ENCODE data around the gene GRK4.

The GRK4 gene

DNA sequence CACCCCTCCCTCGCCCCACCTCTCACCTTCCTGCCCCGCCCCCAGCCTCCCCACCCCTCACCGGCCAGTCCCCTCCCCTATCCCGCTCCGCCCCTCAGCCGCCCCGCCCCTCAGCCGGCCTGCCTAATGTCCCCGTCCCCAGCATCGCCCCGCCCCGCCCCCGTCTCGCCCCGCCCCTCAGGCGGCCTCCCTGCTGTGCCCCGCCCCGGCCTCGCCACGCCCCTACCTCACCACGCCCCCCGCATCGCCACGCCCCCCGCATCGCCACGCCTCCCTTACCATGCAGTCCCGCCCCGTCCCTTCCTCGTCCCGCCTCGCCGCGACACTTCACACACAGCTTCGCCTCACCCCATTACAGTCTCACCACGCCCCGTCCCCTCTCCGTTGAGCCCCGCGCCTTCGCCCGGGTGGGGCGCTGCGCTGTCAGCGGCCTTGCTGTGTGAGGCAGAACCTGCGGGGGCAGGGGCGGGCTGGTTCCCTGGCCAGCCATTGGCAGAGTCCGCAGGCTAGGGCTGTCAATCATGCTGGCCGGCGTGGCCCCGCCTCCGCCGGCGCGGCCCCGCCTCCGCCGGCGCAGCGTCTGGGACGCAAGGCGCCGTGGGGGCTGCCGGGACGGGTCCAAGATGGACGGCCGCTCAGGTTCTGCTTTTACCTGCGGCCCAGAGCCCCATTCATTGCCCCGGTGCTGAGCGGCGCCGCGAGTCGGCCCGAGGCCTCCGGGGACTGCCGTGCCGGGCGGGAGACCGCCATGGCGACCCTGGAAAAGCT lies 110.9 kb downstream of the GRK4 start, which contains the start of the genes HTT and HTT-AS:
HTT (plus strand) TSS at position 604 of the 768 bp plus-strand sequence; CDS start at position 749, 145 bp downstream.
HTT-AS (minus strand) TSS at position 461 of the 768 bp plus-strand sequence.
- peak; percentile 93 for DNase-seq (ENCODE audit: low read depth)
- TF ChIP-seq, protein P1, sequence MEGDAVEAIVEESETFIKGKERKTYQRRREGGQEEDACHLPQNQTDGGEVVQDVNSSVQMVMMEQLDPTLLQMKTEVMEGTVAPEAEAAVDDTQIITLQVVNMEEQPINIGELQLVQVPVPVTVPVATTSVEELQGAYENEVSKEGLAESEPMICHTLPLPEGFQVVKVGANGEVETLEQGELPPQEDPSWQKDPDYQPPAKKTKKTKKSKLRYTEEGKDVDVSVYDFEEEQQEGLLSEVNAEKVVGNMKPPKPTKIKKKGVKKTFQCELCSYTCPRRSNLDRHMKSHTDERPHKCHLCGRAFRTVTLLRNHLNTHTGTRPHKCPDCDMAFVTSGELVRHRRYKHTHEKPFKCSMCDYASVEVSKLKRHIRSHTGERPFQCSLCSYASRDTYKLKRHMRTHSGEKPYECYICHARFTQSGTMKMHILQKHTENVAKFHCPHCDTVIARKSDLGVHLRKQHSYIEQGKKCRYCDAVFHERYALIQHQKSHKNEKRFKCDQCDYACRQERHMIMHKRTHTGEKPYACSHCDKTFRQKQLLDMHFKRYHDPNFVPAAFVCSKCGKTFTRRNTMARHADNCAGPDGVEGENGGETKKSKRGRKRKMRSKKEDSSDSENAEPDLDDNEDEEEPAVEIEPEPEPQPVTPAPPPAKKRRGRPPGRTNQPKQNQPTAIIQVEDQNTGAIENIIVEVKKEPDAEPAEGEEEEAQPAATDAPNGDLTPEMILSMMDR (conservative IDR thresholded peaks at IDR 0.05; ENCODE audit: low read length): no peak; the same call in 1 of the 2 replicates
- H3K4me3 ChIP-seq (ENCODE audit: low read length): peak within 1 kb of the TSS; percentile 94

DNA sequence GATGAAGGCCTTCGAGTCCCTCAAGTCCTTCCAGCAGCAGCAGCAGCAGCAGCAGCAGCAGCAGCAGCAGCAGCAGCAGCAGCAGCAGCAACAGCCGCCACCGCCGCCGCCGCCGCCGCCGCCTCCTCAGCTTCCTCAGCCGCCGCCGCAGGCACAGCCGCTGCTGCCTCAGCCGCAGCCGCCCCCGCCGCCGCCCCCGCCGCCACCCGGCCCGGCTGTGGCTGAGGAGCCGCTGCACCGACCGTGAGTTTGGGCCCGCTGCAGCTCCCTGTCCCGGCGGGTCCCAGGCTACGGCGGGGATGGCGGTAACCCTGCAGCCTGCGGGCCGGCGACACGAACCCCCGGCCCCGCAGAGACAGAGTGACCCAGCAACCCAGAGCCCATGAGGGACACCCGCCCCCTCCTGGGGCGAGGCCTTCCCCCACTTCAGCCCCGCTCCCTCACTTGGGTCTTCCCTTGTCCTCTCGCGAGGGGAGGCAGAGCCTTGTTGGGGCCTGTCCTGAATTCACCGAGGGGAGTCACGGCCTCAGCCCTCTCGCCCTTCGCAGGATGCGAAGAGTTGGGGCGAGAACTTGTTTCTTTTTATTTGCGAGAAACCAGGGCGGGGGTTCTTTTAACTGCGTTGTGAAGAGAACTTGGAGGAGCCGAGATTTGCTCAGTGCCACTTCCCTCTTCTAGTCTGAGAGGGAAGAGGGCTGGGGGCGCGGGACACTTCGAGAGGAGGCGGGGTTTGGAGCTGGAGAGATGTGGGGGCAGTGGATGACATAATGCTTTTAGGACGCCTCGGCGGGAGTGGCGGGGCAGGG lies 111.7 kb downstream of the GRK4 start:
- H3K4me3 ChIP-seq (ENCODE audit: low read length): peak overlapping the region; percentile 94
- peak; percentile 54 for DNase-seq (ENCODE audit: low read depth)
- TF ChIP-seq, protein P1 (conservative IDR thresholded peaks at IDR 0.05; ENCODE audit: low read length): no peak

DNA sequence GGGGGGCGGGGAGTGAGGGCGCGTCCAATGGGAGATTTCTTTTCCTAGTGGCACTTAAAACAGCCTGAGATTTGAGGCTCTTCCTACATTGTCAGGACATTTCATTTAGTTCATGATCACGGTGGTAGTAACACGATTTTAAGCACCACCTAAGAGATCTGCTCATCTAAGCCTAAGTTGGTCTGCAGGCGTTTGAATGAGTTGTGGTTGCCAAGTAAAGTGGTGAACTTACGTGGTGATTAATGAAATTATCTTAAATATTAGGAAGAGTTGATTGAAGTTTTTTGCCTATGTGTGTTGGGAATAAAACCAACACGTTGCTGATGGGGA lies 112.2 kb downstream of the GRK4 start:
- peak overlapping the region; percentile 94 for H3K4me3 ChIP-seq (ENCODE audit: low read length)
- DNase-seq (ENCODE audit: low read depth): no peak
- TF ChIP-seq, protein P1 (conservative IDR thresholded peaks at IDR 0.05; ENCODE audit: low read length): no peak

DNA sequence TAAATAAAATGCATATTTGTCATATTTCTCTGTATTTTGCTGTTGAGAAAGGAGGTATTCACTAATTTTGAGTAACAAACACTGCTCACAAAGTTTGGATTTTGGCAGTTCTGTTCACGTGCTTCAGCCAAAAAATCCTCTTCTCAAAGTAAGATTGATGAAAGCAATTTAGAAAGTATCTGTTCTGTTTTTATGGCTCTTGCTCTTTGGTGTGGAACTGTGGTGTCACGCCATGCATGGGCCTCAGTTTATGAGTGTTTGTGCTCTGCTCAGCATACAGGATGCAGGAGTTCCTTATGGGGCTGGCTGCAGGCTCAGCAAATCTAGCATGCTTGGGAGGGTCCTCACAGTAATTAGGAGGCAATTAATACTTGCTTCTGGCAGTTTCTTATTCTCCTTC lies 114.4 kb downstream of the GRK4 start:
- DNase-seq (ENCODE audit: low read depth): no peak
- H3K4me3 ChIP-seq (ENCODE audit: low read length): no peak overlapping the region
- TF ChIP-seq, protein P1 (conservative IDR thresholded peaks at IDR 0.05; ENCODE audit: low read length): no peak

DNA sequence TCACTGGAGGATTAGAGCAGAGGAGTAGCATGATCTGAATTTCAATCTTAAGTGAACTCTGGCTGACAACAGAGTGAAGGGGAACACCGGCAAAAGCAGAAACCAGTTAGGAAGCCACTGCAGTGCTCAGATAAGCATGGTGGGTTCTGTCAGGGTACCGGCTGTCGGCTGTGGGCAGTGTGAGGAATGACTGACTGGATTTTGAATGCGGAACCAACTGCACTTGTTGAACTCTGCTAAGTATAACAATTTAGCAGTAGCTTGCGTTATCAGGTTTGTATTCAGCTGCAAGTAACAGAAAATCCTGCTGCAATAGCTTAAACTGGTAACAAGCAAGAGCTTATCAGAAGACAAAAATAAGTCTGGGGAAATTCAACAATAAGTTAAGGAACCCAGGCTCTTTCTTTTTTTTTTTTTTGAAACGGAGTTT lies 116.3 kb downstream of the GRK4 start:
- no peak for DNase-seq (ENCODE audit: low read depth)
- TF ChIP-seq, protein P1 (conservative IDR thresholded peaks at IDR 0.05; ENCODE audit: low read length): no peak
- no peak overlapping the region for H3K4me3 ChIP-seq (ENCODE audit: low read length)

DNA sequence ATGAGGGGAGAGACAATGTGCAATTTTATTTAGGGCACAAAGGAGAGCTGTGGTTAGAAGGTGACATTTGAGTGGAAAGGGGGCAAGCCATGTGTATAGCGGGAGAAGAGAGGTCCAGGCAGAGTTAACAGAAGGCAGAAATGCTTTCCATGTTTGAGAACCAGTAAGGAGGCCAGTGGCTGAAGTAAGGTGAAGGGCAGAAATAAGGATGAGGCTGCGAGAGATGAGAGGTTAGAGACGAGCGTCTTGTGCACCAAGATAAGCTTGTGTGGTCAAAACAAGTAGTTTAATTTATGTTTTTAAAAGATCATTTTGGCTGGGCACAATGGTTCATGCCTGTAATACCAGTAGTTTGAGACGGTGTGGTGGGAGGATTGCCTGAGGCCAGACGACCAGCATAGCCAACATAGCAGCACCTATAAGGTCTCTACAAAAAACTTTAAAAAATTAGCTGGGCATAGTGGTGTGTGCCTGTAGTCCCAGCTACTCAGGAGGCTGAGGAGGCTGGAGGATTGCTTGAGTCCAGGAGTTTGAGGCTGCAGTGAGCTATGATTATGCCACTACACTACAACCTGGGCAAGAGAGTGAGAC lies 119.6 kb downstream of the GRK4 start:
- no peak overlapping the region for H3K4me3 ChIP-seq (ENCODE audit: low read length)
- TF ChIP-seq, protein P1 (conservative IDR thresholded peaks at IDR 0.05; ENCODE audit: low read length): no peak
- no peak for DNase-seq (ENCODE audit: low read depth)

Data from AG10803 (cell line).